CD14-positive monocyte (primary cell): Measurements from ENCODE around the gene PLCB1. TPM values are rescaled to one million over a fixed set of nuclear protein-coding genes. Genes with fewer than 3 reads are reported as not detected.

Experiments used
- DNase-seq, 3 donors: peaks; one replicate each; pipeline ENCODE4 v3.0.0-alpha.2; 2011 to 2022
- H2AFZ ChIP-seq: 2 replicates; pipeline ENCODE4 v1.6.0; 2012; ENCODE audit warnings: mild to moderate bottlenecking, low read depth, low read length, inconsistent platforms; ENCODE audit not compliant: insufficient read depth, poor library complexity, severe bottlenecking
- H3K27ac ChIP-seq, 2 donors: 1 replicate in 1 of 2; 2 replicates in 1 of 2; pipeline ENCODE4 v1.5.1; 2012 to 2013; ENCODE audit warnings: low read length in 2 of 2, control low read depth in 1 of 2, inconsistent platforms in 1 of 2, low read depth in 1 of 2, mild to moderate bottlenecking in 1 of 2
- H3K27me3 ChIP-seq, 2 donors: one replicate each; pipeline versions ENCODE4 v1.6.0 to v1.6.1; 2011 to 2013; ENCODE audit warnings: low read length in 2 of 2; ENCODE audit not compliant: control insufficient read depth in 2 of 2, insufficient read depth in 2 of 2
- H3K36me3 ChIP-seq, 2 donors: replicated peaks in 1 of 2; 1 replicate in 1 of 2; 2 replicates in 1 of 2; pipeline versions ENCODE4 v1.5.1 to v1.6.1; 2012 to 2013; ENCODE audit warnings: low read length in 2 of 2, control low read depth in 1 of 2, inconsistent platforms in 1 of 2, mild to moderate bottlenecking in 1 of 2; ENCODE audit not compliant: insufficient read depth in 2 of 2, control insufficient read depth in 1 of 2
- H3K4me1 ChIP-seq, 2 donors: 1 replicate in 1 of 2; 2 replicates in 1 of 2; pipeline versions ENCODE4 v1.5.1 to v1.6.1; 2012 to 2013; ENCODE audit warnings: low read length in 2 of 2, control low read depth in 1 of 2, inconsistent platforms in 1 of 2, mild to moderate bottlenecking in 1 of 2, moderate library complexity in 1 of 2; ENCODE audit not compliant: insufficient read depth in 2 of 2, control insufficient read depth in 1 of 2
- H3K4me2 ChIP-seq: replicated peaks from 2 replicates; pipeline ENCODE3; 2012; ENCODE audit warnings: low read length, moderate library complexity, mild to moderate bottlenecking; ENCODE audit not compliant: poor library complexity, severe bottlenecking; ENCODE audit errors: extremely low read depth
- H3K4me3 ChIP-seq, 3 experiments: fragments of 200-600 bp in 1 of 3; sonication (generic) in 1 of 3; replicated peaks in 1 of 3; 1 replicate in 2 of 3; 2 replicates in 1 of 3; pipeline ENCODE4 v1.5.1; 2011 to 2013; ENCODE audit warnings: low read length in 3 of 3, mild to moderate bottlenecking in 3 of 3, control low read depth in 2 of 3, low read depth in 2 of 3, inconsistent platforms in 1 of 3, moderate library complexity in 1 of 3
- H3K79me2 ChIP-seq: 2 replicates; pipeline ENCODE4 v1.6.0; 2012; ENCODE audit warnings: mild to moderate bottlenecking, control low read depth, inconsistent platforms, low read length, moderate library complexity; ENCODE audit not compliant: insufficient read depth
- H3K9ac ChIP-seq: 2 replicates; pipeline ENCODE4 v1.6.0; 2017; ENCODE audit warnings: low read length, mild to moderate bottlenecking; ENCODE audit not compliant: insufficient read depth, poor library complexity, severe bottlenecking
- H3K9me3 ChIP-seq, 2 donors: replicated peaks in 1 of 2; 1 replicate in 1 of 2; 2 replicates in 1 of 2; pipeline versions ENCODE4 v1.5.1 to v1.6.1; 2012 to 2013; ENCODE audit warnings: low read length in 2 of 2, control low read depth in 1 of 2; ENCODE audit not compliant: control insufficient read depth in 1 of 2, insufficient read depth in 1 of 2
- H4K20me1 ChIP-seq: 2 replicates; pipeline ENCODE4 v1.6.0; 2012; ENCODE audit warnings: mild to moderate bottlenecking, low read length, control low read depth, moderate library complexity; ENCODE audit not compliant: insufficient read depth
- H3K27ac Mint-ChIP-seq, 7 donors: one replicate each; pipeline ENCODE4 v1.8.0; 2020; ENCODE audit warnings: mild to moderate bottlenecking in 7 of 7, mixed read lengths in 7 of 7, moderate library complexity in 6 of 7, inconsistent platforms in 2 of 7
- H3K27me3 Mint-ChIP-seq, 3 donors: one replicate each; pipeline ENCODE4 v1.8.0; 2021 to 2022; ENCODE audit warnings: low read depth in 3 of 3, mild to moderate bottlenecking in 3 of 3, mixed read lengths in 3 of 3, moderate library complexity in 3 of 3, inconsistent platforms in 1 of 3
- H3K36me3 Mint-ChIP-seq, 2 donors: one replicate each; pipeline ENCODE4 v1.8.0; 2020; ENCODE audit warnings: mixed read lengths in 2 of 2, inconsistent platforms in 1 of 2, mild to moderate bottlenecking in 1 of 2
- H3K4me1 Mint-ChIP-seq: one replicate; pipeline ENCODE4 v1.8.0; 2020; ENCODE audit warnings: mild to moderate bottlenecking, mixed read lengths
- H3K4me3 Mint-ChIP-seq, 2 donors: one replicate each; pipeline ENCODE4 v1.8.0; 2020; ENCODE audit warnings: mild to moderate bottlenecking in 2 of 2, mixed read lengths in 2 of 2, moderate library complexity in 1 of 2
- H3K9me3 Mint-ChIP-seq, 7 donors: one replicate each; pipeline ENCODE4 v1.8.0; 2020 to 2022; ENCODE audit warnings: mixed read lengths in 7 of 7, mild to moderate bottlenecking in 6 of 7, moderate library complexity in 6 of 7, inconsistent platforms in 2 of 7
- WGBS: methylation state at CpG from one replicate; pipeline ENCODE4 v1.1.5; 2013; ENCODE audit warnings: missing lambda C conversion rate; ENCODE audit not compliant: insufficient coverage; 5-methylcytosine and 5-hydroxymethylcytosine counted together
- intact Hi-C, 2 donors: fragments of 100-400 bp; cut with micrococcal nuclease; formaldehyde crosslinking; loops; one replicate each; pipeline versions ENCODE4 v1.15.0 to v1.15.1; 2023
- polyA plus RNA-seq, 3 donors: library from polyadenylated mRNA; depleted of rRNA in 1 of 3; unstranded in 2 of 3; stranded (reverse) in 1 of 3; fragments of 300-500 nt in 2 of 3; fragments of >200 nt in 1 of 3; fragmentation: Illumina TruSeq in 2 of 3; gene quantifications; 1 replicate in 2 of 3; 2 replicates in 1 of 3; pipeline ENCODE4 v1.2.3, GENCODE V29; 2012 to 2021
- TF ChIP-seq, protein P1 (sequence below): fragments of 200-600 bp; IDR thresholded peaks from one replicate; pipeline ENCODE4 v1.8.0; 2022; ENCODE audit warnings: antibody characterized with exemption, mild to moderate bottlenecking

PLCB1 gene
- polyA plus RNA-seq, 3 donors, result 8.6 to 16.4 (median 13.2) TPM

DNA sequence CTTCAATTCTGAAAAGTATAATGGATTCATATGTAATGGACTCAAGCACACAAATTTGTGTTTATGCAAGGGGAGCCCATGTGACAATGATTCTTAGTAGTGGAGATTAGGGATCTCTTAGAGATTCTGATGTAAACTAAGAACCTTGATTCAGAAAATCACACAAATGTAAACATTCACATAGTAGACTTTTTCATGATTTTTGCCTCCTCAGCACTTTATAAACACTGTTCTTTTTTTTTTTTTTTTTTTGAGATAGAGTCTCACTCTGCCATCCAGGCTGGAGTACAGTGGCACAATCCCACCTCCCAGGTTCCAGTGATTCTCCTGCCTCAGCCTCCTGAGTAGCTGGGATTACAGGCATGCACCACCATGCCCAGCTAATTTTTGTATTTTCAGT, 766.8 kb downstream of the PLCB1 start:
- no peaks in the 10 kb centered on the region for H3K27me3 ChIP-seq
- H3K27ac ChIP-seq, result no peak overlapping the region
- H3K9ac ChIP-seq, result no peak overlapping the region
- no peak overlapping the region for H3K4me2 ChIP-seq
- peaks cover 5 to 18% of the 10 kb centered on the region in 2 donors for H3K9me3 ChIP-seq
- H3K4me1 Mint-ChIP-seq, result no peaks in the 10 kb centered on the region
- no peaks in the 10 kb centered on the region for H4K20me1 ChIP-seq
- no peaks in the 10 kb centered on the region for H3K79me2 ChIP-seq
- H3K27ac Mint-ChIP-seq, result no peak overlapping the region
- TF ChIP-seq, protein P1, sequence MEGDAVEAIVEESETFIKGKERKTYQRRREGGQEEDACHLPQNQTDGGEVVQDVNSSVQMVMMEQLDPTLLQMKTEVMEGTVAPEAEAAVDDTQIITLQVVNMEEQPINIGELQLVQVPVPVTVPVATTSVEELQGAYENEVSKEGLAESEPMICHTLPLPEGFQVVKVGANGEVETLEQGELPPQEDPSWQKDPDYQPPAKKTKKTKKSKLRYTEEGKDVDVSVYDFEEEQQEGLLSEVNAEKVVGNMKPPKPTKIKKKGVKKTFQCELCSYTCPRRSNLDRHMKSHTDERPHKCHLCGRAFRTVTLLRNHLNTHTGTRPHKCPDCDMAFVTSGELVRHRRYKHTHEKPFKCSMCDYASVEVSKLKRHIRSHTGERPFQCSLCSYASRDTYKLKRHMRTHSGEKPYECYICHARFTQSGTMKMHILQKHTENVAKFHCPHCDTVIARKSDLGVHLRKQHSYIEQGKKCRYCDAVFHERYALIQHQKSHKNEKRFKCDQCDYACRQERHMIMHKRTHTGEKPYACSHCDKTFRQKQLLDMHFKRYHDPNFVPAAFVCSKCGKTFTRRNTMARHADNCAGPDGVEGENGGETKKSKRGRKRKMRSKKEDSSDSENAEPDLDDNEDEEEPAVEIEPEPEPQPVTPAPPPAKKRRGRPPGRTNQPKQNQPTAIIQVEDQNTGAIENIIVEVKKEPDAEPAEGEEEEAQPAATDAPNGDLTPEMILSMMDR, result no peak
- no peaks in the 10 kb centered on the region for H3K4me1 ChIP-seq
- no peak overlapping the region for H2AFZ ChIP-seq
- no peaks in the 10 kb centered on the region for H3K36me3 Mint-ChIP-seq
- intact Hi-C loops, result no loop called here
- no peaks in the 10 kb centered on the region for H3K36me3 ChIP-seq
- H3K4me3 ChIP-seq, result no peak overlapping the region
- no peak overlapping the region for H3K4me3 Mint-ChIP-seq
- DNase-seq, result no peak
- peaks cover 15 to 23% (median 22%) of the 10 kb centered on the region in 7 donors for H3K9me3 Mint-ChIP-seq
- H3K27me3 Mint-ChIP-seq, result no peaks in the 10 kb centered on the region

DNA sequence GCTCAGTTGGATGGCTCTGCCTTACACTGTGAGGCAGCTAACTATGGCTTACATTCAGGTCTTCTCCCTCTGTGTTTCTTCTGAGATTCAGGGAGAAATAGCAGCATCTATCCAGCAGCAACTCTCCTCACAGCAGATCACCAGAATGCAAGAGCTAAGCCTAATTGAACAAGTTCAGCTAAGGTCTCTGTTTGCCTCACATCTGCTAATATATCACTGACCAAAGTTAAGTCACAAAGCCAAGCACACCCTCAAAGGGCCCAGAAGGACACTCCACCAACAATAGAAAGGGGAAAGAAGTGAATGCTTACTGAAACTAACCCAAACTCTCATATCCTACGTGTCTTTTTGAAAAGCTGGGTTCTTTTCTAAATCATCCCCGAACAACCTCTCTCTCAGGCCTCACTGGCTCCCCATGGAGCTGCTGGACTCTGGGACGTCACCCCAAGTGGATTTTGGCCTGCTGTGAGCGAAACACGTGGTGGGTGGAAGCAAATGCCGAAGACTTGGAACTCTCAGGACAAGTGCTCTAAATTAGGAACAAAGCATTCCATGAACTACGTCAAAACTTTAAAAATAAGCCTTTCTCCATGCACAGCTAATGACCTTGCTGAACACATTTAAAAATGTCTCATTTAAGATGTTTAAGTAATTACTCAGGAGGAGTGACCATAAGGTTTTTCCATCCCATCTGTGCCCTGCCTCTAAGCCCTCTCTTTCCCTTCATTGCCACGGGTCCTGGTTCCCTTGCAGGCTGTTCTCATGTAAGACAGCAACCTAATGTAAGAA, 769.4 kb downstream of the PLCB1 start:
- no peaks in the 10 kb centered on the region for H3K79me2 ChIP-seq
- no peaks in the 10 kb centered on the region for H3K27me3 Mint-ChIP-seq
- no peaks in the 10 kb centered on the region for H3K27me3 ChIP-seq
- peaks cover 0 to 8% (median 0%) of the 10 kb centered on the region in 7 donors for H3K9me3 Mint-ChIP-seq
- no peak overlapping the region for H2AFZ ChIP-seq
- no peaks in the 10 kb centered on the region for H3K4me1 Mint-ChIP-seq
- no peaks in the 10 kb centered on the region for H3K36me3 ChIP-seq
- H3K9me3 ChIP-seq, result no peaks in the 10 kb centered on the region
- no peaks in the 10 kb centered on the region for H4K20me1 ChIP-seq
- WGBS, result 80% methylated on average over 1 of the region's 8 CpGs
- H3K4me2 ChIP-seq, result no peak overlapping the region
- H3K4me3 Mint-ChIP-seq, result no peak overlapping the region
- TF ChIP-seq, protein P1, result no peak
- intact Hi-C loops, result no loop called here
- H3K4me1 ChIP-seq, result no peaks in the 10 kb centered on the region
- no peak overlapping the region for H3K27ac ChIP-seq
- H3K36me3 Mint-ChIP-seq, result no peaks in the 10 kb centered on the region
- no peak overlapping the region for H3K9ac ChIP-seq
- no peak overlapping the region for H3K4me3 ChIP-seq
- no peak for DNase-seq
- H3K27ac Mint-ChIP-seq, result no peak overlapping the region
